GM23338 (cell line): ENCODE data around the gene MOGAT2. TPM values are rescaled to one million over a fixed set of nuclear protein-coding genes. Genes with fewer than 3 reads are reported as not detected.

Experiments used
- ATAC-seq: fragments of 200-7000 bp; cut with Tn5 transposase; 3 replicates; pipeline ENCODE4 v1.9.1; 2020
- DNase-seq: peaks from one replicate; pipeline ENCODE4 v3.0.0-alpha.2; 2015; ENCODE audit warnings: low spot score
- H2AFZ ChIP-seq: fragments of 200-600 bp; sonication (generic); 2 replicates; pipeline ENCODE4 v1.8.0; 2016; ENCODE audit warnings: antibody characterized with exemption, mild to moderate bottlenecking, moderate library complexity
- H3F3A ChIP-seq: fragments of 200-600 bp; sonication (generic); replicated peaks from 2 replicates; pipeline ENCODE4 v1.8.0; 2017; ENCODE audit warnings: antibody characterized with exemption, mixed run types, low read depth
- H3K27ac ChIP-seq: fragments of 200-600 bp; sonication (generic); 2 replicates; pipeline ENCODE4 v1.6.1; 2016; ENCODE audit warnings: low read depth
- H3K27me3 ChIP-seq: fragments of 200-600 bp; sonication (generic); 2 replicates; pipeline ENCODE4 v1.8.0; 2016; ENCODE audit warnings: mild to moderate bottlenecking, mixed run types, moderate library complexity; ENCODE audit not compliant: insufficient read depth
- H3K36me3 ChIP-seq: fragments of 200-600 bp; sonication (generic); 2 replicates; pipeline ENCODE4 v1.8.0; 2016; ENCODE audit warnings: mild to moderate bottlenecking; ENCODE audit not compliant: insufficient read depth
- H3K4me1 ChIP-seq: fragments of 200-600 bp; sonication (generic); 2 replicates; pipeline ENCODE4 v1.8.0; 2016; ENCODE audit warnings: mild to moderate bottlenecking, moderate library complexity; ENCODE audit not compliant: insufficient read depth
- H3K4me2 ChIP-seq: fragments of 200-600 bp; sonication (generic); 2 replicates; pipeline ENCODE4 v1.7.1; 2017; ENCODE audit warnings: mixed run types
- H3K4me3 ChIP-seq: fragments of 200-600 bp; sonication (generic); 2 replicates; pipeline ENCODE4 v1.6.1; 2016; ENCODE audit warnings: mixed run types
- H3K79me2 ChIP-seq: fragments of 200-600 bp; sonication (generic); replicated peaks from 2 replicates; pipeline ENCODE4 v1.8.0; 2017; ENCODE audit warnings: mild to moderate bottlenecking; ENCODE audit not compliant: insufficient read depth
- H3K9me2 ChIP-seq: fragments of 200-600 bp; sonication (generic); 2 replicates; pipeline ENCODE4 v1.8.0; 2017; ENCODE audit not compliant: insufficient read depth
- H4K20me1 ChIP-seq: fragments of 200-600 bp; sonication (generic); replicated peaks from 2 replicates; pipeline ENCODE4 v1.8.0; 2017; ENCODE audit warnings: mild to moderate bottlenecking; ENCODE audit not compliant: insufficient read depth
- H3K27ac Mint-ChIP-seq: 2 replicates; pipeline ENCODE4 v1.8.0; 2020; ENCODE audit warnings: inconsistent platforms, mild to moderate bottlenecking, moderate library complexity, mixed read lengths
- H3K27me3 Mint-ChIP-seq: 3 replicates; pipeline ENCODE4 v1.8.0; 2022; ENCODE audit warnings: low read depth, mild to moderate bottlenecking, moderate library complexity, mixed read lengths, inconsistent platforms; ENCODE audit not compliant: insufficient read depth, poor library complexity
- H3K36me3 Mint-ChIP-seq: 3 replicates; pipeline ENCODE4 v1.8.0; 2021; ENCODE audit warnings: low read depth, mild to moderate bottlenecking, inconsistent platforms, moderate library complexity, mixed read lengths
- H3K4me1 Mint-ChIP-seq: 3 replicates; pipeline ENCODE4 v1.8.0; 2020; ENCODE audit warnings: mild to moderate bottlenecking, inconsistent platforms, mixed read lengths
- H3K4me3 Mint-ChIP-seq: 3 replicates; pipeline ENCODE4 v1.8.0; 2021; ENCODE audit warnings: moderate library complexity, mild to moderate bottlenecking, inconsistent platforms, mixed read lengths
- H3K9me3 Mint-ChIP-seq: 3 replicates; pipeline ENCODE4 v1.8.0; 2020; ENCODE audit warnings: moderate library complexity, mild to moderate bottlenecking, inconsistent platforms, mixed read lengths
- EZH2 ChIP-seq: fragments of 200-600 bp; sonication (generic); IDR thresholded peaks from one replicate; pipeline ENCODE4 v1.8.0; 2017; ENCODE audit warnings: antibody characterized with exemption, mild to moderate bottlenecking, low read depth; ENCODE audit not compliant: unreplicated experiment
- JUNB ChIP-seq: IDR thresholded peaks from one replicate; pipeline ENCODE4 v1.6.1; 2016; ENCODE audit warnings: antibody characterized with exemption; ENCODE audit not compliant: unreplicated experiment
- NANOG ChIP-seq: IDR thresholded peaks from 2 replicates; pipeline ENCODE4 v1.6.1; 2016; ENCODE audit warnings: antibody characterized with exemption, borderline replicate concordance
- POLR2AphosphoS5 ChIP-seq: IDR thresholded peaks from 2 replicates; pipeline ENCODE4 v1.6.1; 2016; ENCODE audit warnings: antibody characterized with exemption, low read depth
- STAT1 ChIP-seq: IDR thresholded peaks from one replicate; pipeline ENCODE4 v1.6.1; 2016; ENCODE audit warnings: antibody characterized with exemption; ENCODE audit not compliant: unreplicated experiment
- ZNF331 ChIP-seq: fragments of 250-450 bp; sonication (Bioruptor Pico); IDR thresholded peaks from 2 replicates; pipeline ENCODE4 v1.5.0; 2020; ENCODE audit warnings: low read depth, mild to moderate bottlenecking, moderate library complexity
- long read RNA-seq: library from polyadenylated mRNA; unstranded; transcript quantifications from one replicate; pipeline ENCODE4 v2.0.0, GENCODE V29; 2020; ENCODE audit not compliant: unreplicated experiment
- polyA plus RNA-seq: library from polyadenylated mRNA; unstranded; fragments of >200 nt; fragmentation: Nextera tagmentation; extraction: Ambion mirVana; gene quantifications from 2 replicates; pipeline ENCODE4 v1.2.1, GENCODE V29; 2016
- total RNA-seq: library from RNA; depleted of rRNA; stranded (reverse); fragments of >200 nt; shearing (Covaris generic); gene quantifications from 2 replicates; pipeline ENCODE4 v1.2.3, GENCODE V29; 2014; rRNA removed
- TF ChIP-seq, protein P1 (sequence below): fragments of 250-450 bp; sonication (Bioruptor Pico); IDR thresholded peaks from 2 replicates; pipeline ENCODE4 v1.5.0; 2020; ENCODE audit warnings: mild to moderate bottlenecking, moderate library complexity
- TF ChIP-seq, protein P2 (sequence below), 2 experiments: fragments of 200-600 bp in 1 of 2; sonication (generic) in 1 of 2; conservative IDR thresholded peaks; 2 replicates each; pipeline versions ENCODE4 v1.5.1 to v1.6.1; 2016 to 2017; ENCODE audit warnings: antibody characterized with exemption in 2 of 2, low read depth in 2 of 2, mild to moderate bottlenecking in 2 of 2, moderate library complexity in 1 of 2
- TF ChIP-seq, protein P3 (sequence below): IDR thresholded peaks from one replicate; pipeline ENCODE4 v1.6.1; 2018; ENCODE audit warnings: antibody characterized with exemption; ENCODE audit not compliant: unreplicated experiment

MOGAT2 gene
- total RNA-seq (not detected in 2 replicates), polyA plus RNA-seq (not detected in 2 replicates)
- long read RNA-seq, result 0 reads

DNA sequence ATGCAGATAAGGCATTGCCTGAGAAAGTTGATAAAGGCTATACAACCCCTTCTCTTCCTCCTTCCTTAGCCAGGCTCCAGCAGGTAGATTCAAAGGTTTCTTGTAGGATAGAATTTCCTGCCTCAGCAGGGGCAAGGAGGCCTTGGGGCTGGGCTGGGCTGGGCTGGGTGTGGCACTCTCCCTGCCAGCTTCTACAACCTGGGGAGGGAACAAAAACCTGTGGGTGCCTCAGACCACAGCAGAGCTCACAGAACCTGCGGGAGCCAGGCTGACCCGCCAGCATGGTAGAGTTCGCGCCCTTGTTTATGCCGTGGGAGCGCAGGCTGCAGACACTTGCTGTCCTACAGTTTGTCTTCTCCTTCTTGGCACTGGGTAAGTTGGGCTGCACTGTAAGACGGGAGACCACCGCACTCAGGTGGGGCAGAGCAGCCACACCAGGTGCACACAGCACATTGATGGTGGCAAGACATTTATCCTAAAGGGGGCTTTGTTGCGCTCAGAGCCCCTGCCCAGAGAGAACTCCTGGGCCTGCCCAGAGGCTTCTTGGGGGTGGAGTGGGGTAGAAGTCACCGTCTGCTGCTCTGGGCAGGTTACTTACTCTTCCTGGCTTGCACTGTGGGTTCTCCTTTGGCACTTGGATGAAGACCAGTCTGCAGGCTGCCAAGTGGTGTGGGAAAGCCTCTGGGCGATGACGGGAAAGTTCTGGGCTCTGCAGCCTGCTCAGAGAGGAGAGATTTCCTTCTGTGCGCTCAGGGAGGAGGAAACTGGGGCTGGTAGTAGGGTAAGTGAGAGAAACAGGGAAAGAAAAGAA lies at the start of gene MOGAT2:
Gene MOGAT2, plus strand, starts transcription at position 231 of the 811 bp plus-strand sequence. Its CDS starts 51 bp downstream, at position 282.
- Histone ChIP-seq H2AFZ (no peak within 1 kb of the TSS), H3K4me1 (no peaks in the 10 kb centered on the region)
- peaks cover 23% of the 10 kb centered on the region for H3K27me3 Mint-ChIP-seq

More for the DNA sequence above, at the start of gene MOGAT2:
- H3K4me2 ChIP-seq, result no peak within 1 kb of the TSS
- TF ChIP-seq STAT1, result no peak
- TF ChIP-seq POLR2AphosphoS5, result no peak
- TF ChIP-seq, protein P1, sequence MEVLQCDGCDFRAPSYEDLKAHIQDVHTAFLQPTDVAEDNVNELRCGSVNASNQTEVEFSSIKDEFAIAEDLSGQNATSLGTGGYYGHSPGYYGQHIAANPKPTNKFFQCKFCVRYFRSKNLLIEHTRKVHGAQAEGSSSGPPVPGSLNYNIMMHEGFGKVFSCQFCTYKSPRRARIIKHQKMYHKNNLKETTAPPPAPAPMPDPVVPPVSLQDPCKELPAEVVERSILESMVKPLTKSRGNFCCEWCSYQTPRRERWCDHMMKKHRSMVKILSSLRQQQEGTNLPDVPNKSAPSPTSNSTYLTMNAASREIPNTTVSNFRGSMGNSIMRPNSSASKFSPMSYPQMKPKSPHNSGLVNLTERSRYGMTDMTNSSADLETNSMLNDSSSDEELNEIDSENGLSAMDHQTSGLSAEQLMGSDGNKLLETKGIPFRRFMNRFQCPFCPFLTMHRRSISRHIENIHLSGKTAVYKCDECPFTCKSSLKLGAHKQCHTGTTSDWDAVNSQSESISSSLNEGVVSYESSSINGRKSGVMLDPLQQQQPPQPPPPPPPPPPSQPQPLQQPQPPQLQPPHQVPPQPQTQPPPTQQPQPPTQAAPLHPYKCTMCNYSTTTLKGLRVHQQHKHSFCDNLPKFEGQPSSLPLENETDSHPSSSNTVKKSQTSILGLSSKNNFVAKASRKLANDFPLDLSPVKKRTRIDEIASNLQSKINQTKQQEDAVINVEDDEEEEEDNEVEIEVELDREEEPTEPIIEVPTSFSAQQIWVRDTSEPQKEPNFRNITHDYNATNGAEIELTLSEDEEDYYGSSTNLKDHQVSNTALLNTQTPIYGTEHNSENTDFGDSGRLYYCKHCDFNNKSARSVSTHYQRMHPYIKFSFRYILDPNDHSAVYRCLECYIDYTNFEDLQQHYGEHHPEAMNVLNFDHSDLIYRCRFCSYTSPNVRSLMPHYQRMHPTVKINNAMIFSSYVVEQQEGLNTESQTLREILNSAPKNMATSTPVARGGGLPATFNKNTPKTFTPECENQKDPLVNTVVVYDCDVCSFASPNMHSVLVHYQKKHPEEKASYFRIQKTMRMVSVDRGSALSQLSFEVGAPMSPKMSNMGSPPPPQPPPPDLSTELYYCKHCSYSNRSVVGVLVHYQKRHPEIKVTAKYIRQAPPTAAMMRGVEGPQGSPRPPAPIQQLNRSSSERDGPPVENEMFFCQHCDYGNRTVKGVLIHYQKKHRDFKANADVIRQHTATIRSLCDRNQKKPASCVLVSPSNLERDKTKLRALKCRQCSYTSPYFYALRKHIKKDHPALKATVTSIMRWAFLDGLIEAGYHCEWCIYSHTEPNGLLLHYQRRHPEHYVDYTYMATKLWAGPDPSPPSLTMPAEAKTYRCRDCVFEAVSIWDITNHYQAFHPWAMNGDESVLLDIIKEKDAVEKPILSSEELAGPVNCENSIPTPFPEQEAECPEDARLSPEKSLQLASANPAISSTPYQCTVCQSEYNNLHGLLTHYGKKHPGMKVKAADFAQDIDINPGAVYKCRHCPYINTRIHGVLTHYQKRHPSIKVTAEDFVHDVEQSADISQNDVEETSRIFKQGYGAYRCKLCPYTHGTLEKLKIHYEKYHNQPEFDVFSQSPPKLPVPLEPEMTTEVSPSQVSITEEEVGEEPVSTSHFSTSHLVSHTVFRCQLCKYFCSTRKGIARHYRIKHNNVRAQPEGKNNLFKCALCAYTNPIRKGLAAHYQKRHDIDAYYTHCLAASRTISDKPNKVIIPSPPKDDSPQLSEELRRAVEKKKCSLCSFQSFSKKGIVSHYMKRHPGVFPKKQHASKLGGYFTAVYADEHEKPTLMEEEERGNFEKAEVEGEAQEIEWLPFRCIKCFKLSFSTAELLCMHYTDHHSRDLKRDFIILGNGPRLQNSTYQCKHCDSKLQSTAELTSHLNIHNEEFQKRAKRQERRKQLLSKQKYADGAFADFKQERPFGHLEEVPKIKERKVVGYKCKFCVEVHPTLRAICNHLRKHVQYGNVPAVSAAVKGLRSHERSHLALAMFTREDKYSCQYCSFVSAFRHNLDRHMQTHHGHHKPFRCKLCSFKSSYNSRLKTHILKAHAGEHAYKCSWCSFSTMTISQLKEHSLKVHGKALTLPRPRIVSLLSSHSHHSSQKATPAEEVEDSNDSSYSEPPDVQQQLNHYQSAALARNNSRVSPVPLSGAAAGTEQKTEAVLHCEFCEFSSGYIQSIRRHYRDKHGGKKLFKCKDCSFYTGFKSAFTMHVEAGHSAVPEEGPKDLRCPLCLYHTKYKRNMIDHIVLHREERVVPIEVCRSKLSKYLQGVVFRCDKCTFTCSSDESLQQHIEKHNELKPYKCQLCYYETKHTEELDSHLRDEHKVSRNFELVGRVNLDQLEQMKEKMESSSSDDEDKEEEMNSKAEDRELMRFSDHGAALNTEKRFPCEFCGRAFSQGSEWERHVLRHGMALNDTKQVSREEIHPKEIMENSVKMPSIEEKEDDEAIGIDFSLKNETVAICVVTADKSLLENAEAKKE (CRISPR knock-in tag), result no peak
- TF ChIP-seq JUNB, result no peak
- no peak for TF ChIP-seq NANOG
- TF ChIP-seq EZH2, result no peak
- TF ChIP-seq, protein P2, sequence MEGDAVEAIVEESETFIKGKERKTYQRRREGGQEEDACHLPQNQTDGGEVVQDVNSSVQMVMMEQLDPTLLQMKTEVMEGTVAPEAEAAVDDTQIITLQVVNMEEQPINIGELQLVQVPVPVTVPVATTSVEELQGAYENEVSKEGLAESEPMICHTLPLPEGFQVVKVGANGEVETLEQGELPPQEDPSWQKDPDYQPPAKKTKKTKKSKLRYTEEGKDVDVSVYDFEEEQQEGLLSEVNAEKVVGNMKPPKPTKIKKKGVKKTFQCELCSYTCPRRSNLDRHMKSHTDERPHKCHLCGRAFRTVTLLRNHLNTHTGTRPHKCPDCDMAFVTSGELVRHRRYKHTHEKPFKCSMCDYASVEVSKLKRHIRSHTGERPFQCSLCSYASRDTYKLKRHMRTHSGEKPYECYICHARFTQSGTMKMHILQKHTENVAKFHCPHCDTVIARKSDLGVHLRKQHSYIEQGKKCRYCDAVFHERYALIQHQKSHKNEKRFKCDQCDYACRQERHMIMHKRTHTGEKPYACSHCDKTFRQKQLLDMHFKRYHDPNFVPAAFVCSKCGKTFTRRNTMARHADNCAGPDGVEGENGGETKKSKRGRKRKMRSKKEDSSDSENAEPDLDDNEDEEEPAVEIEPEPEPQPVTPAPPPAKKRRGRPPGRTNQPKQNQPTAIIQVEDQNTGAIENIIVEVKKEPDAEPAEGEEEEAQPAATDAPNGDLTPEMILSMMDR (conservative IDR thresholded peaks at IDR 0.05; ENCODE audit: low read depth in 2 of 2), result no peak
- TF ChIP-seq ZNF331 (CRISPR knock-in tag), result no peak
- TF ChIP-seq, protein P3, sequence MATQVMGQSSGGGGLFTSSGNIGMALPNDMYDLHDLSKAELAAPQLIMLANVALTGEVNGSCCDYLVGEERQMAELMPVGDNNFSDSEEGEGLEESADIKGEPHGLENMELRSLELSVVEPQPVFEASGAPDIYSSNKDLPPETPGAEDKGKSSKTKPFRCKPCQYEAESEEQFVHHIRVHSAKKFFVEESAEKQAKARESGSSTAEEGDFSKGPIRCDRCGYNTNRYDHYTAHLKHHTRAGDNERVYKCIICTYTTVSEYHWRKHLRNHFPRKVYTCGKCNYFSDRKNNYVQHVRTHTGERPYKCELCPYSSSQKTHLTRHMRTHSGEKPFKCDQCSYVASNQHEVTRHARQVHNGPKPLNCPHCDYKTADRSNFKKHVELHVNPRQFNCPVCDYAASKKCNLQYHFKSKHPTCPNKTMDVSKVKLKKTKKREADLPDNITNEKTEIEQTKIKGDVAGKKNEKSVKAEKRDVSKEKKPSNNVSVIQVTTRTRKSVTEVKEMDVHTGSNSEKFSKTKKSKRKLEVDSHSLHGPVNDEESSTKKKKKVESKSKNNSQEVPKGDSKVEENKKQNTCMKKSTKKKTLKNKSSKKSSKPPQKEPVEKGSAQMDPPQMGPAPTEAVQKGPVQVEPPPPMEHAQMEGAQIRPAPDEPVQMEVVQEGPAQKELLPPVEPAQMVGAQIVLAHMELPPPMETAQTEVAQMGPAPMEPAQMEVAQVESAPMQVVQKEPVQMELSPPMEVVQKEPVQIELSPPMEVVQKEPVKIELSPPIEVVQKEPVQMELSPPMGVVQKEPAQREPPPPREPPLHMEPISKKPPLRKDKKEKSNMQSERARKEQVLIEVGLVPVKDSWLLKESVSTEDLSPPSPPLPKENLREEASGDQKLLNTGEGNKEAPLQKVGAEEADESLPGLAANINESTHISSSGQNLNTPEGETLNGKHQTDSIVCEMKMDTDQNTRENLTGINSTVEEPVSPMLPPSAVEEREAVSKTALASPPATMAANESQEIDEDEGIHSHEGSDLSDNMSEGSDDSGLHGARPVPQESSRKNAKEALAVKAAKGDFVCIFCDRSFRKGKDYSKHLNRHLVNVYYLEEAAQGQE, result no peak
- no peaks in the 10 kb centered on the region for H3K36me3 ChIP-seq
- no peaks in the 10 kb centered on the region for H3K9me2 ChIP-seq
- Mint-ChIP-seq H3K4me3 (no peak within 1 kb of the TSS), H3K36me3 (no peaks in the 10 kb centered on the region), H3K9me3 (no peaks in the 10 kb centered on the region), H3K27ac (no peak within 1 kb of the TSS), H3K4me1 (peaks cover 12% of the 10 kb centered on the region)
- peaks cover 37% of the 10 kb centered on the region for H3K27me3 ChIP-seq
- H3K4me3 ChIP-seq, result no peak within 1 kb of the TSS
- no peaks in the 10 kb centered on the region for H3F3A ChIP-seq
- DNase-seq, result no peak
- H3K27ac ChIP-seq, result no peak within 1 kb of the TSS
- no peaks in the 10 kb centered on the region for H4K20me1 ChIP-seq
- no peaks in the 10 kb centered on the region for H3K79me2 ChIP-seq
- ATAC-seq, result no peak; the same call in 2 of the 3 replicates
